Measurements from ENCODE around the gene LAMC1. TPM values are rescaled to one million over a fixed set of nuclear protein-coding genes. Genes with fewer than 3 reads are reported as not detected.

LAMC1 gene
- polyA plus RNA-seq, 1 donor, result 293 TPM

- DNase-seq, result no peak
These were observed 57.2 kb downstream of the LAMC1 start for GRCh38 chr1:183080406-183080805.

- no peak for DNase-seq
These were observed 58.3 kb downstream of the LAMC1 start for GRCh38 chr1:183081402-183082120.

- no peak for DNase-seq
These were observed 59.4 kb downstream of the LAMC1 start for GRCh38 chr1:183082650-183083049.

GRCh38 chr1:183087001-183087400 lies 63.8 kb downstream of the LAMC1 start:
- no peak for DNase-seq

GRCh38 chr1:183089025-183089639 lies 65.9 kb downstream of the LAMC1 start:
- no peak for DNase-seq

- DNase-seq, result peak; percentile 79
These were observed 67.3 kb downstream of the LAMC1 start for GRCh38 chr1:183090391-183091006.

GRCh38 chr1:183091181-183091580 lies 68.0 kb downstream of the LAMC1 start:
- no peak for DNase-seq

- no peak for DNase-seq
These were observed 69.1 kb downstream of the LAMC1 start for GRCh38 chr1:183092350-183092749.

- DNase-seq, result no peak
These were observed 69.9 kb downstream of the LAMC1 start for GRCh38 chr1:183093066-183093668.

- DNase-seq, result no peak
These were observed 70.6 kb downstream of the LAMC1 start for GRCh38 chr1:183093786-183094298.

GRCh38 chr1:183094351-183094750 lies 71.1 kb downstream of the LAMC1 start:
- DNase-seq, result no peak

GRCh38 chr1:183096351-183096750 lies 73.1 kb downstream of the LAMC1 start:
- no peak for DNase-seq

GRCh38 chr1:183096894-183097293 lies 73.7 kb downstream of the LAMC1 start:
- DNase-seq, result peak; percentile 75

- DNase-seq, result peak; percentile 30
These were observed 74.3 kb downstream of the LAMC1 start for GRCh38 chr1:183097438-183098051.

GRCh38 chr1:183098317-183098716 lies 75.1 kb downstream of the LAMC1 start:
- no peak for DNase-seq

GRCh38 chr1:183100361-183100974 lies 77.2 kb downstream of the LAMC1 start:
- DNase-seq, result no peak

GRCh38 chr1:183101081-183101480 lies 77.9 kb downstream of the LAMC1 start:
- DNase-seq, result no peak

GRCh38 chr1:183101841-183102276 lies 78.6 kb downstream of the LAMC1 start:
- DNase-seq, result no peak

GRCh38 chr1:183103147-183103546 lies 79.9 kb downstream of the LAMC1 start:
- DNase-seq, result no peak

- no peak for DNase-seq
These were observed 80.4 kb downstream of the LAMC1 start for GRCh38 chr1:183103577-183103976.

- no peak for DNase-seq
These were observed 82.2 kb downstream of the LAMC1 start for GRCh38 chr1:183105449-183105848.

GRCh38 chr1:183106166-183106565 lies 82.9 kb downstream of the LAMC1 start:
- DNase-seq, result no peak
